Measurements from ENCODE around the gene NWD2.
"Not testable (repeated sequence)": the region's sequence is repeated elsewhere in the genome, so short reads cannot be mapped to it uniquely, and the experiment has no call there.

NWD2 gene

DNA sequence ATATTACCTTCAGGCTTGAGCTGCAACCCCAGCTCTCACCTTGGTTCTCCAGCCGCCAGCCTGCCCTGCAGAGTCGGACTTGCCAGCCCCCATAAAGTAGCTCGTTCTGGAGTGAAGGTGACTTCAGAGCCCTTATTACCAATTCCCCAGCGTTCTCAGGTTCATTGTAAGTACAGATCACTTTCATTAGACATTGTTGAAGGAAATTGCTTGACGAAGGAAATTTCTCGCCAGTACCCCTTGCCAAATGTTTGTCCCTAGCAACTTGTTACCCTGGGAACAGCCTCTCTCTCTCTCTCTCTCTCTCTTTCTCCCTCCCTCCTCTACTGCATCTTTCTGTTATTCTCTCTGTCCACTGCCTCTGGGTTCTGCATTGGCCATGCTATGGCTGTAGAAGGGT is 153.0 kb downstream of the NWD2 start:
- no peak for DNase-seq

DNA sequence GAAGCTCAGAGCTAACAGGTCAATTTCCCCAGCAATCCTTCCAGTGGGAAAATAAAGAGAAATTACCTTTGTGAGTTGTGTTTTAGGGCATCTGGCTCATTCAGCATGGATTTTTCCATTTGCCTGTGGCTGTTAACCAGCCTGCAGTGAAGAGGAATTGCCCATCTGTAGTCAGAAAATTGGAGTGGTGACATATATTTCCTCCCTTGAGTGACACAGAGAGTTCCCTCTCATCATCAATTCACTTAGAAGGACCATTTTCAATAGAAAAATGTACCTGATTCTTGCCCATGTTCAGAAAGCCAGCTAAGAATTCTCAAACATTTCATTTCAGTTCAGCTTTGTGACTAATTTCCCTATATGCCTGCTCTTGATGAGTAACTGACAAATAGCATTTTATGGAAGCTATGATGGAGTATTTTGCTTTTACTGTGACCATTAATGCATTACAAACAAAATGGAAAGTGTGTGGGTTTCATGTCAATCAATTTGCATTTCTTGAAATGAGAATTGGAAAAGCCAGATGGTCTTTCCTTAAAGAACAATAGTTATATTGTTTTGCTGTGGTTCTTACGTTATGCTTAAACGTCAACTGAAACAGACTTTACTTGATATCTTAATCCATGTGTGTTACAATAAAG is 155.8 kb downstream of the NWD2 start:
- DNase-seq, result no peak

DNA sequence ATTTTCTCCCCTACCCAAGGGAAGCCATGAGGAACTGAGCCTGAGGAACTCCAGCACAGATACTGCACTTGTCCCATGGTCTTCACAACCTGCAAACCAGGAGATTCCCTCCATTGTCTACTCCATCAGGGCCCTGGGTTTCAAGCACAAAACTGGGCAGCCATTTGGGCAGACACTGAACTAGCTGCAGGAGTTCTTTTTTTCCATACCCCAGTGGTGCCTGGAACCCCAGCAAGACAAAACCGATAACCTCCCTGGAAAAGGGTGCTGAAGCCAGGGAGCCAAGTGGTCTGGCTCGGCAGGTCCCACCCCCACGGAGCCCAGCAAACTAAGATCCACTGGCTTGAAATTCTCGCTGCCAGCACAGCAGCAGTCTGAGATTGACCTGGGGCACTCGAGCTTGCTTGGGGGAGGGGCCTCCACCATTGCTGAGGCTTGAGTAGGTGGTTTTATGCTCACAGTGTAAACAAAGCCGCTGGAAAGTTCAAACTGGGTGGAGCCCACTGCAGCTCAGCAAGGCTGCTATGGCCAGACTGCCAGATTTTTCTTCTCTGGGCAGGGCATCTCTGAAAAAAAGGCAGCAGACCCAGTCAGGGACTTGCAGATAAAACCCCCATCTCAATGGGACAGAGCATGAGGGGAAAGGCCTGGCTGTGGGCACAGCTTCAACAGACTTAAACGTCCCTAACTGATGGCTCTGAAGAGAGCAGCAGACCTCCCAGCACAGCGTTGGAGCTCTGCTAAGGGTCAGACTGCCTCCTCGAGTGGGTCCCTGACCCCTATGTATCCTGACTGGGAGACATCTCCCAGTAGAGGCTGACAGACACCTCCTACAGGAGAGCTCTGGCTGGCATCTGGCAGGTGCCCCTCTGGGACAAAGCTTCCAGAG is 163.6 kb downstream of the NWD2 start:
- not testable (repeated sequence) for DNase-seq

- DNase-seq, result not testable (repeated sequence)
These were observed 169.1 kb downstream of the NWD2 start for GRCh38 chr4:37413612-37414011.

GRCh38 chr4:37415845-37416369 is 171.4 kb downstream of the NWD2 start:
- DNase-seq, result no peak

DNA sequence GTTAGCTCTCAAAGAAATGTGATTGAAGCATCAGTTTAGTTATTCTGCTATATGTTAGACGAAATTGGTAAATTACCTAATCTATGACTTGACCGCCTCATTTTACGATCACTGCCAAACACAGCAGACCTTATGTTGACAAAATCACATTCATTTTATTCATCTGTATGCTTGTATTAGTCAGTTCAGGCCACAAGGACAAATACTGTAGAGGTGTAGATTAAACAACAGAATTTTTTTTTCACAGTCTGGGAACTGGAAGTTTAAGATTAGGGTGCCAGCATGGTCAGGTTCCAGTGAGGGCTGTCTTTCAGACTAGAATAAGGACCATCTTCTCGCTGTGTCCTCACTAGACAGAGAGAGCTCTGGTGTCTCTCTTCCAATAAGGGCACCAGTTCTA is 177.1 kb downstream of the NWD2 start:
- DNase-seq, result no peak

- no peak for DNase-seq
These were observed 177.6 kb downstream of the NWD2 start for GRCh38 chr4:37422102-37422501.

GRCh38 chr4:37422638-37423037 is 178.1 kb downstream of the NWD2 start:
- DNase-seq, result no peak

- DNase-seq, result no peak
These were observed 178.8 kb downstream of the NWD2 start for GRCh38 chr4:37423310-37423709.

DNA sequence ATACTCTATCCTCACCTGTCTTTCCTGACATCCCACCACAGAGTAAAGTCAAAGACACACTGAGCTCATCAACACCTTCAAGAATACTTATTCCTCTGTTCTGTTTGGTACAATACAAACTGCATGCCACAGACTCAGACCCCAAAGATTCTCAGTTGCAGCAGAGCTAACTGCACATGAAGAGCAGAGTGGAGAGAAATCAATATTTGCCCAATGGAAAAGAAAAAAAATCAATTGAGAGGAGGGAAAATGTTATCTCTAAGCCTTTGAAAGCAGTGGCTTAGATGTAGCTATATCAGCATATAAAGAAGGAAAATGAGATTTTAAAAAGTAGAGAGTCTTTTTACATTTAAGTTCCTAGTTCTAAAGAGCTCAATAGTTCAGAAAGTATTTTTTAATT is 180.2 kb downstream of the NWD2 start:
- no peak for DNase-seq

GRCh38 chr4:37425857-37426256 is 181.3 kb downstream of the NWD2 start:
- no peak for DNase-seq

DNA sequence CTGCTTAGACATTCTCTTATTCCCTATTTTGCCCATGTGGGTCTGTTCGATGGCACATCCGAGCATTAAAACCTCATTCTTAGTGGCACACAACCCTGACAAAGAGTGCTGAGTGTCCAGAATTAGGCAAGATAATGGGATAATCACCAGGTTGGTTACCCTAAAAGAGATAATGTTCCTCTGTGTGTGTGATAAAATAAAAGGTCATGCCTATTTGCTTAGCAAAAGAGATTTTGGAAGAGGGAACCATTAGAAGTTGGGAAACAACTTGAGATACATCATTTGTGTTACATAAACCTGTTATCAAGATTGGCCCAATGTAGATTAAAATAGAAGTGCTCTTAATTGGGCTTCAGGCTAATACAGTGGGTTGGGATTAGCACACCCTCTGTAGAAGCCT is 182.7 kb downstream of the NWD2 start:
- DNase-seq, result no peak

DNA sequence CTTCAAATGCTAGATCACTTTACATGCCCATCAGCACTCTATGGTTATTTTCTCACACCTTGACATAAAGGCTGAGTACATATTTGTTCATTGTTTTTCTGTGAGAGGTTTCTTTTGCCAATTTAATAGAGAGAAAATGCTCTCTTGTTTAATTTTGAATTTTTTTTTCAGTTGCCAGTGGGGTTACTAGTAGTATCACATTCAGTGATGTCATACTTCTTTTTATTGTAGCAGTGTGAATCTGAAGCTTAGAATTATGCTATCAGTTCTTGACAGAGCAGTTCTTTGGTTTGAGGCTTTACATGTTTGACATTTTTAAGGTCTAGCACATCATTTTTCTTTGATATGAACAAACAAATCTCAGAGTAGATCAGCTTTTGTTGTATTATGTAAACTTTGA is 185.4 kb downstream of the NWD2 start:
- no peak for DNase-seq

DNA sequence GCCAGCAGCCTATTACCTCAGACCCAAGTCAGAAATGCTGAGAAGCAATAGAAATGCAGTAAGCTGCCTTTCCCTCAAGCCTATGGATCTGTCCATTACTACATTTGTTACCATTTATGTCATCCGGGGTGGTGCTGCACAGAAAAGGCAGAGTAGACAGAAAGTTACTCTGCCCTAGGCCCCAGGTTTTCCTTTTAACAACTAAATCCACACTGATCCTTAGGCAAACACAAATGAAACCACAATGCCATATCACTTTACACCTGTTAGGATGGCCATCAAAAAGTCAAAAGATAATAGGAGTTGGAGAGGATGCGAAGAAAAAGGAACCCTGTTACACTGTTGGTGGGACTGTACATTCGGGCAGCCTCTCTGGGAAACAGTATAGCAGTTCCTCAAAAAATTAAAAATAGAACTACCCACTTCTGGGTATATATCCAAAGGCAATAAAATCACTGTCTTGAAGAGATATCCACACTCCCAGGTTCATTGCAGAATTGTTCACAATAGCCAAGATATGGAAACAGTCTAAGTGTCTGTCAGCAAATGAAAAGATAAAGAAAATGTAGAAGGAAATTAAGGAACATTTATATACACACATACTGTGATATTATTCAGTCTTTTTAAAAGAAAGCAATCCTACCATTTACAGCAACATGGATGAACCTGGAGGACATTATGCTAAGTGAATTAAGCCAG is 186.3 kb downstream of the NWD2 start:
- DNase-seq, result no peak

DNA sequence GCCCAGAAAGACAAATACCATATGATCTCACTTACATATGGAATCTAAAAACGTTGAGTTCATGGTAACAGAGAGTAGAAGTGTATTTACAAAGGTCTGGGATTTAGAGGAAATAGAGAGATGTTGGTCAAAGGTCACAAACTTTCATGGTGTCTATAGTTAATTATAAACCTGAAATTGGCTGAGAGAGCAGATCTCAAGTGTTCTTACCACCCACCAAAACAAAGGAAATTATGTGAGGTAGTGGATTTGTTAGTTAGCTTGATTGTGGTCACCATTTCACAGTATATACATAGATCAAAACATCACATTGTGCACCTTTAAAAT is 186.8 kb downstream of the NWD2 start:
- no peak for DNase-seq

GRCh38 chr4:37434469-37434868 is 189.9 kb downstream of the NWD2 start:
- DNase-seq, result no peak

GRCh38 chr4:37436546-37436945 is 192.0 kb downstream of the NWD2 start:
- DNase-seq, result no peak

DNA sequence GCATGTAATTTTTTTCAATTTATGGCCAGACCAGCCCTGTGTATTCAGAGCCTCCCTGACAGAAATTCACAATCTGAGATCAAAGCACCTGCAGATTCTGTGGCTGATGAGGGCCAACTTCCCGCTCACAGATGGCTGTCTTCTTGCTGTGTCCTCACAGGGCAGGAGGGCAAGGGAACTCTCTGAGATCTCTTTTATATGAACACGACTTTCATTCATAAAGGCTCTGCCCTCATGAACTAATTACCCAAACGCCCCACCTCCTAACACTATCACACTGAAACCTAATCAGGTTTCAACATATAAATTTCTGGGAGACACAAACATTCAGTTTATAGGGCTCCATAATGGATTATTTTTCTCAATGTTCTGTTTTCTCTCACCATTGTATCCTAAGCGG is 192.6 kb downstream of the NWD2 start:
- DNase-seq, result no peak

GRCh38 chr4:37438564-37439279 is 194.2 kb downstream of the NWD2 start:
- DNase-seq, result no peak

DNA sequence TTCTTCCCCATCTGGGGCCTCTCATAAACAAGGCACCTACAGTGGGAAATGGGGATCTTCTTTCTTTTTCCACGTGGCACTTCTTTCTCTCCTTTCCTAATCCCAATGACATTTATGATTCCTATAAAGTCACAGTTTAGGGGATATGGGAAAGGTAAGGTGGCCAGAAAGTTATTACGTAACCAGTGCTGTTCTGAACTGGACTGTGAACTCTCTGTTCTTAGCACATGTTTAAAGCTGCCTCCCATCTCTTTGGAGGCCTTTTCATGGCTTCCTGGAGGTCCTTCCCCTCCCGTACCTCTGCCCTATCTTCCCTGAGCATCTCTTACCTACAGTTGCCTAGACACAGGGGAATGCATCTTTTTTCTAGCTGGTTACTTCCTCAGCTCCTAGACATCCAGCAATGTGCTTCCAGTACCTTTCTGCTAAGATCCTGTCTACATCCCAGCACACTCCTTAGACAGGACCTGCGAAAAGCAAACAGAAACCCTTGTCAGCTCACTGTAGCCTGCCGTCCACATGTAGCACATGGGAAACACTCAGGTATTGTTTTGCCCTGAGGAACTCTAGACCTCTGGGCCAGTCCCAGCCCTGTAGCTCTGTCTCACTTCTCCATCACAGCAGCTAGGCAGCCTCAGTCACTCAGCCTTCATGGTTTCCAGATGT is 195.4 kb downstream of the NWD2 start:
- DNase-seq, result no peak

DNA sequence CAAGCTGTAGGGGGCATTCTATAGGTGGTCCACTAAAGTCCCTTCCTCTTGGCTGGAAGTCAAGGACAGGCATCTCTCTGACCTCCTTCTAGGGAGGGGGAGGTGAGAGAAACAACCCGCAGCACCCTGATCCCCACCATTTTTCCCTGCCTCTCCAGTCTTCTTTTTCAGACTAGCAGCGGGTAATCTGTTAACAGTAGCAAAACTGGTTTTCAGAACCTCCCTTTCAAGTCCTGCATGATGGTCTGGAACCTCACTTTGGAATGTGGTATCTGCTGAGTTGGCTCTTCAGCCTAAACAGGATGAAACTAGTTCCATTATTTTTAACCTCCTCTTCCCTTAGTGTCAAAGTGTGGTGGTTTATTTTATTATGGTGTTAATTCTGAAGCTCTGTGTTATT is 196.0 kb downstream of the NWD2 start:
- DNase-seq, result no peak

GRCh38 chr4:37441231-37442061 is 196.9 kb downstream of the NWD2 start:
- no peak for DNase-seq
